Measurements from ENCODE around the gene CACNA1I. TPM values are rescaled to one million over a fixed set of nuclear protein-coding genes. Genes with fewer than 3 reads are reported as not detected.

The CACNA1I gene
- total RNA-seq, 1 experiment from 2014 or later, result 0.15 TPM

- no peak for TF ChIP-seq REST (IDR thresholded peaks at IDR 0.05; ENCODE audit: low read depth)
- TF ChIP-seq FOSL1 (IDR thresholded peaks at IDR 0.05; ENCODE audit: low read depth), result no peak
- TF ChIP-seq CTCF (IDR thresholded peaks at IDR 0.05 in 2 of 3, conservative IDR thresholded peaks at IDR 0.05 in 1 of 3; ENCODE audit: borderline replicate concordance in 1 of 3, insufficient read depth in 1 of 3, low read depth in 2 of 3, low read length in 2 of 3), result no peak
Observed at GRCh38 chr22:39629851-39630250, 59.3 kb downstream of the CACNA1I start (continued).

- no peak overlapping the region for H3K4me2 ChIP-seq (ENCODE audit: low read length)
- H3K27me3 ChIP-seq (ENCODE audit: insufficient read depth, low read length), result no peaks in the 10 kb centered on the region
- RAD21 ChIA-PET (ENCODE audit: low non-redundant PET in 1 of 2, low total read pairs in 2 of 2, uncharacterized antibody in 2 of 2, unreplicated experiment in 2 of 2), result no interaction called here
- no TSS peak for BruUV-seq (replicated peaks)
- CTCF ChIA-PET, result no interaction called here
- H2AFZ ChIP-seq (ENCODE audit: low read depth, low read length, poor library complexity, severe bottlenecking), result no peak overlapping the region
- no peaks in the 10 kb centered on the region for H4K20me1 ChIP-seq (ENCODE audit: insufficient read depth)
- H3K36me3 ChIP-seq (ENCODE audit: control insufficient read depth in 1 of 2, insufficient read depth in 2 of 2, low read length in 2 of 2), result no peaks in the 10 kb centered on the region
- POLR2A ChIA-PET, result no interaction called here
- no peaks in the 10 kb centered on the region for H3K9me2 ChIP-seq (ENCODE audit: insufficient read depth)
- H3K4me1 ChIP-seq (ENCODE audit: control insufficient read depth in 1 of 2, insufficient read depth in 2 of 2, low read length in 2 of 2), result peaks cover 20 to 21% of the 10 kb centered on the region in 2 experiments
- intact Hi-C loops (cut with micrococcal nuclease), result no loop called here
- no peak for ATAC-seq
- no peak overlapping the region for H3K4me3 ChIP-seq (replicated peaks in 1 of 2; ENCODE audit: low read depth in 1 of 2, low read length in 2 of 2)
- no peaks in the 10 kb centered on the region for H3K9me3 ChIP-seq (ENCODE audit: control insufficient read depth in 1 of 2, insufficient read depth in 1 of 2, low read depth in 1 of 2, low read length in 2 of 2)
- H3K27ac ChIP-seq (ENCODE audit: low read depth, low read length), result no peak overlapping the region
- H3K9ac ChIP-seq (ENCODE audit: low read length), result no peak overlapping the region
- H3K79me2 ChIP-seq (ENCODE audit: insufficient read depth, low read length), result no peaks in the 10 kb centered on the region
- DNase-seq (ENCODE audit: low read depth, low spot score), result no peak
- TF ChIP-seq CEBPB (IDR thresholded peaks at IDR 0.05; ENCODE audit: low read depth) (no peak), MAX (IDR thresholded peaks at IDR 0.05) (no peak), FOSL1 (IDR thresholded peaks at IDR 0.05; ENCODE audit: low read depth) (no peak), REST (IDR thresholded peaks at IDR 0.05; ENCODE audit: low read depth) (no peak), ZBTB33 (IDR thresholded peaks at IDR 0.05; ENCODE audit: extremely low read depth, insufficient replicate concordance, low read length) (no peak), SRF (IDR thresholded peaks at IDR 0.05; ENCODE audit: low read depth) (no peak), SP1 (IDR thresholded peaks at IDR 0.05; ENCODE audit: low read depth) (no peak), CTCF (IDR thresholded peaks at IDR 0.05 in 2 of 3, conservative IDR thresholded peaks at IDR 0.05 in 1 of 3; ENCODE audit: borderline replicate concordance in 1 of 3, insufficient read depth in 1 of 3, low read depth in 2 of 3, low read length in 2 of 3) (no peak)
Observed at GRCh38 chr22:39630721-39631120, 60.2 kb downstream of the CACNA1I start.
